NCI-H2081 treated with DMSO at 0.1 percent for 48 hours (cell line): ENCODE measurements around the gene DOCK7.
A peak's percentile ranks its signal among the peaks of the same experiment; 100 is the strongest.
"Not testable (repeated sequence)": the region's sequence is repeated elsewhere in the genome, so short reads cannot be mapped to it uniquely, and the experiment has no call there.

Experiments used
- DNase-seq: peaks from one replicate; lab custom pipeline; 2025; lab: John Stamatoyannopoulos, UW

The DOCK7 gene, protein sequence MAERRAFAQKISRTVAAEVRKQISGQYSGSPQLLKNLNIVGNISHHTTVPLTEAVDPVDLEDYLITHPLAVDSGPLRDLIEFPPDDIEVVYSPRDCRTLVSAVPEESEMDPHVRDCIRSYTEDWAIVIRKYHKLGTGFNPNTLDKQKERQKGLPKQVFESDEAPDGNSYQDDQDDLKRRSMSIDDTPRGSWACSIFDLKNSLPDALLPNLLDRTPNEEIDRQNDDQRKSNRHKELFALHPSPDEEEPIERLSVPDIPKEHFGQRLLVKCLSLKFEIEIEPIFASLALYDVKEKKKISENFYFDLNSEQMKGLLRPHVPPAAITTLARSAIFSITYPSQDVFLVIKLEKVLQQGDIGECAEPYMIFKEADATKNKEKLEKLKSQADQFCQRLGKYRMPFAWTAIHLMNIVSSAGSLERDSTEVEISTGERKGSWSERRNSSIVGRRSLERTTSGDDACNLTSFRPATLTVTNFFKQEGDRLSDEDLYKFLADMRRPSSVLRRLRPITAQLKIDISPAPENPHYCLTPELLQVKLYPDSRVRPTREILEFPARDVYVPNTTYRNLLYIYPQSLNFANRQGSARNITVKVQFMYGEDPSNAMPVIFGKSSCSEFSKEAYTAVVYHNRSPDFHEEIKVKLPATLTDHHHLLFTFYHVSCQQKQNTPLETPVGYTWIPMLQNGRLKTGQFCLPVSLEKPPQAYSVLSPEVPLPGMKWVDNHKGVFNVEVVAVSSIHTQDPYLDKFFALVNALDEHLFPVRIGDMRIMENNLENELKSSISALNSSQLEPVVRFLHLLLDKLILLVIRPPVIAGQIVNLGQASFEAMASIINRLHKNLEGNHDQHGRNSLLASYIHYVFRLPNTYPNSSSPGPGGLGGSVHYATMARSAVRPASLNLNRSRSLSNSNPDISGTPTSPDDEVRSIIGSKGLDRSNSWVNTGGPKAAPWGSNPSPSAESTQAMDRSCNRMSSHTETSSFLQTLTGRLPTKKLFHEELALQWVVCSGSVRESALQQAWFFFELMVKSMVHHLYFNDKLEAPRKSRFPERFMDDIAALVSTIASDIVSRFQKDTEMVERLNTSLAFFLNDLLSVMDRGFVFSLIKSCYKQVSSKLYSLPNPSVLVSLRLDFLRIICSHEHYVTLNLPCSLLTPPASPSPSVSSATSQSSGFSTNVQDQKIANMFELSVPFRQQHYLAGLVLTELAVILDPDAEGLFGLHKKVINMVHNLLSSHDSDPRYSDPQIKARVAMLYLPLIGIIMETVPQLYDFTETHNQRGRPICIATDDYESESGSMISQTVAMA (N-terminal part only)

DNA sequence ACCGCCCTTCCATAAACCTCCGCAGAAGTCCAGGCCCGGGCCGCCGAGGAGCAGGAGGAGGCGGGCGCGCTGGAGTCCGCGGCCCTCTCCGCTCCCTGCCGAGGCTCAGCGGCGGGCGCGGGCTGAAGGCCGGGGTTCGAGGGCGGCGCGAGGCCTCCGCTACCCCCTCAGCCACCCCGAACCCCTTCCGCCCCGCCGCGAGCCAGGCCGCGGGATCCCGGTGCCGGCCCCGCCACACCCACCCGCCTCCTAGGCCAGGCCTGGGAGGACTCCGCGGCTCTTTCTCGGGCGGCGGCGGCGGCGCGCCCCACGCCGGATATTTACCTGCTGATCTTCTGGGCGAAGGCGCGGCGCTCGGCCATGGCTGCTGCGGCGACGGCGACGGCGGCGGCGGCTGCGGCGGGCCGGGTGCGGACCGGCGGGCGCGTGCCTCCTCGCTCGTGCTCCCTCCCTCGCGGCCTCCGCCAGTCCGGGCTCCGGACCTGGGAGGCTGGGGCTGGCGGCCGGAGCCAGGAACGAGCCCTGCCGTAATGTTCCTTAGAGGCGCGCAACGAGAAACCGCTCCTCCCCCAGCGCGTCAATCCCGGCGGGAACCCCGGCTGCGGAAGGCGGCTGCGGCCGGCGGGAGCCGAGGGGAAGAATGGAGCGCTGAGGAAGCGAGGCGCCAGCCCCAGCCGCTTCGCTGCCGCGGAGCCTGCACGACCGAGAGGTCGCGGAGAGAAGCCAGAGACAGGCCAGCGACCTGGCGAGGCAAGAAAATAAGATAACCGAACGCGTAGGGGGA lies at the start of gene DOCK7:
Gene DOCK7 (minus strand): TSS at position 484 of the 784 bp plus-strand sequence. CDS start 122 bp downstream, at position 362.
- peak; percentile 7 for DNase-seq

DNA sequence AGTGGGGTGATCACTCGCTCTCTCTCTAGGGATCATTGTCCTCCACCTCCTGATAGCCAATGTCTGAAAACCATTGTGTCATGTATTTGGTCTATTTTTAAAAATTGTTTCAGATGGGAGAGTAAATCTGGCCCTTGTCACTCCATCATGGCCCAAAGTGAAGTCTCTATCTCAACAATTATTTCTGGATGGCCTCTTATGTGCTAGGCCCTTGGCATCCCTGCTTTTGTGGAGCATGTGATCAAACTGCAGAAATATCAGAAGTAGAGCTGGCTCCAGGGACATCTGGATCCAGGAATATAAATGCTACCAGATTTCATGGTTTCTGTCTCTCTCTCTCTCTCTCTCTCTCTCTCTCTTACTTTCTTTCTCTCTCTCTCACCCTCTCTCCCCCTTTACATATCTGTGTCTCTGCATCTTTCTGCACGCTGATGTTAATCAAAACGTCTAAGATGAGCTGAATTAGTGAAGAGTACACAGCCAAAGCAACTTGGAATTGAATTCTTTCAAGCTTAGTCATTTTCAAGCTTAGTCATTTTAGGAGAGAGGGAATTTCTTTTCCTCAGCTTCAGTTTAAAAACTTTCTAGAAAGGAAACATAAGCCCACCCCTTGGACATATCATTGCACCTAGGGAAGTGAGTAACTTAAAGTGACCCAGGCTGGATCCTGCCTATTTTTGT lies 47.4 kb upstream of the DOCK7 start:
- DNase-seq = no peak

DNA sequence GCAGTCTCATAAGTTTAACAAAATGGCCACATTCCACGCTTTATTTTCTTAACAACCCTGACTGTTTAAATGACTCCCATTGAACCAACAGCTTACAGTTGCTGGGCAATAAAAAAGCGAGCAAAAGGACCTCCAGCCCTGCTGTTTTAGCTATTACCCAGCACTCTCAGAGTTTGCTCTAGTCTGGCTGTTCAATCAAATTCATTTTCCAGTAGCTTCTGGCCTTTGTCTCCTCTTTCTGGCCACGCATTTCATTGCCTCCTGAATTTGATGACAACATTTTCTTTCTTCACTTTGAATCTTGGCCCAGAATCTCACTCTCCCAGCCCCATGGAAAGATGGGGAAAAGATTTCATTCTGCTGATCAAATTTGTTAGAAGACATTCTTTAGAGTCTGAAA lies 44.1 kb upstream of the DOCK7 start:
- DNase-seq = no peak

DNA sequence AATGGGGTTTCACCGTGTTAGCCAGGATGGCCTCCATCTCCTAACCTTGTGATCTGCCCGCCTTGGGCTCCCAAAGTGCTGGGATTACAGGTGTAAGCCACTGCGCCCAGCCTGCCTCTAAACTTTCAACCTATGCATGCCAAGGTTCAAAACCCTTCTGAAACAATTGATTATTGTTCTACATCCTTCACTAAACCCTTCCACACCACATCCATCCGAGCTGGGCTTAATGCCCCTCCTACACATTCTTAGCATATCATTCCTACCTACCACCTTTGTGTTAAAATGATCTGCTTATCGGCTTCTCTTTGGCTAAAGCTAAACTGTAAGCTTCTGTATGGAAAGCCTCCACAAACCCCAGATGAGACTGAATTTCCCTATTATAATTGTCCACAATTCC lies 40.8 kb upstream of the DOCK7 start:
- no peak for DNase-seq

DNA sequence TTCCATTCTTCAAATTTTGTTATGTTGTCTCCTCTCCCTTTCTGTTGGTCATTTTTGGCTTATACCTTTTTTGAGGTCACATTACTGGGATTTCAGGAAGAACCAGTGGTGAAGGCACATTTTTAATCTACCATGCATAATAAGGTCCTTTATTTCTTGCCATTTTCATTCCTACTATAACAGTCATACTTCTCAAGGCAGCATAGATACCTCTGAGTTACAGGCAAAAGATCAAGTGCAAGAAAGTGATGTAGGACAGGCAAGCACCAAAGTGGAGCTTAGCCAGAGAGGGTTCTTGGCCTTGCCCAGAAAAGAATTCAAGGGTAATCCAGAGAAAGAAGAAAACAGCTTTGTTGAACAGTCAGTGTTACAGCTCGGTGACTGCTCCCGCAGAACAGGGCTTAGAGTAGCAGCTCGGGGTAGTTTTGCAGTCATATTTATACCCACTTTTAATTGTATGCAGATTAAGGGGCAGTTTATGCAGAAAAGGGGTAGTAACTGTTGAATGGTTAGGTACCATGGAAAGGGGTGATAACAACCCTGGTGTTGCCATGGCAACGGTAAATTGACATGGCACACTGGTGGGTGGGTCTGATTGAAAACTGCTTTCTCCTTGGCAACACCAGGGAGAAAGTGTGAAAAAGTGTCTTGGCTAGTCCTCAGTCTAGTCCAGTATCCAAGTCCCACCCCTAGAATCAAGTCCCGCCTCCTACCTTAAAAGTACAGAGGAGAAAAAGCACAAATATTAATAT lies 39.6 kb upstream of the DOCK7 start:
- no peak for DNase-seq

DNA sequence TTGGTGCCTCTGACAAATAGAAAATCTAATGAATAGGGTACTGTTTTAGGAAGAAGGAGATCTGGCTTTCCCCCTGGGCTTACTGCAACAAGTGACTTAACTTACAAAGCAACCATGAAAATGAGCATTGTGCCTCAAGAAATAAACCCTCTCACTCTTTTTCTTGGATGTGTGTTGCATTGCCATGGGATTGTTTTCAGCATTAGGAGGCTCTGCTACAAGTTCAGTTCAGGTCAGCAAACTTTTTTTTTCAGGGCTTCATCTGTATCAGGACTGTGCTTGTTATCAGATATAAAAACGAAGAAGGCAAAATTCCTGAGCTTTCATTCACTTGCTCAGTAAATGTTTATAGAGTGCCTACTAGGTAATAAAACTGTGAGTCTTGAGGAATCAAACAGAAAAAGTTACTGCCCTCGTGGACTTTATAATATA lies 37.8 kb upstream of the DOCK7 start:
- no peak for DNase-seq

DNA sequence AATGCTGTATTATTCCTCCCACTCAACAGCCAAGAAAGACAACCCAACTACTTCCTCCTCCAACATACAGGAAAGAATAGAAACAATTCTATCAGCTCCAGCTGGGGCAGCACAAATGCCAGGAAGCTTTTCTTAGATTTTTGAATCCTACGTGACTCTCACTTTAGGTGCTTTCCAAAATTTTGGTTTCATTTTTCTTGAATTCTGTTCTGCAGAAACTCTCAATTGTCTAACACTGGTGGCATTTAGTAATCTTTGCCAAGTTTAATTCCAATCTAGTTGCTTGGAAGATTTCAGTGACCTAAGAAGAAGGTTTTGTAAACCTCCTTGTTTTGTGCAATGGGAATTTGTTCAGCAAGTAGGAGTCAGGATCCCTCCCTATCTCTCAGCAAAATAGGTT lies 37.1 kb upstream of the DOCK7 start:
- no peak for DNase-seq

DNA sequence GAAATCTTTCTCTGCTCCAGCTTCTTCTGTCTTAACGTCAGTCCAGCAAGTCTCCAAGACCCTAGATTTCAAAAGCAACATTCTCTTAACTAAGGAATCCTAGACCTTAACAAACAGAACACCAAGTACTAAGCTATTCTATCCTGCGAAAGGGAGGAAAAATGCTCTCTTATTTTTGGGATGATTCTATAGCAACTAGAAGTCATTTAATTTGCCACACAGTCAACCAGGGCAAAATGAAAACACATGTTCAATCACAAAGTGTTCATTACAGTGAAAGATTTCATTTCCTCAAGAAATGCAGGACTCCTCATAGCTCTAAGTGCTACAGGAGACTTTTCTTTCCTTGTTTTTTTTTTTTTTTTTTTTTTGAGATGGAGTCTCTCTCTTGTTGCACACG lies 36.2 kb upstream of the DOCK7 start:
- no peak for DNase-seq

DNA sequence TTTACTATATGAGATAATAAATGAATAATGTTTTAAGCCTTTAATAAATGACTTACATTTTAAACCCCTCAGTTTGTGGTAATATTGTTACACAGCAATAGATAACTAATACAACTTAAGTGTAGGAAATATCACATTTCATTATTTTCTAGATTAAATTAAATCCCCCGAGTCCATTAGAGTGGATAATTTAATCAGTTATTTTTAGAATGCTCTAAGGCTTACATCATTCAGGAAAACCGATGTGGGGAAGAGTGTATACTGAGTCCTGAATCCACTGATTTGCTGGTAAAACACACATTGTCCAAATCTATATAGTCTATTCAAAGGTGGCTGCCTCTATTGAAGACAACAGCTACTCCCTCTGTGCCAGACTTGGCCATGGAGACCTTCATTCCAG lies 35.7 kb upstream of the DOCK7 start:
- no peak for DNase-seq

DNA sequence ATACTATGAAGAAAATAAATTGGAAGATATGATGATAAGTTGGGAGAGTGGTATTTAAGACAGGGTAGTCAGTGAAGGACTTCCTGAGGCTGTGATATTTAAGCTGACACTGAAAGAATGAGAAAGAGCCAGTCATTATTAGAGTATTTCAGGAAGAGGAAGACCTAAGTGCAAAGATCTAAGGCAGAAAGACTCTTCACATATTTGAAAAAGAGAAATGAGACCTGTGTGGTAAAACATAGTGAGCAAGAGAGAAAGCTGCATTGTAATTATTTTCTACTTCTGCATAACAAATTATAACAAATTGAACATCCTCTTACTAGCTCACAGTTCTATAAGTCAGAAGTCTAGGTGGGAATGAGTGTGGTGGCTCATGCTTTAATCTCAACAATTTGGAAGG lies 34.6 kb upstream of the DOCK7 start:
- no peak for DNase-seq

DNA sequence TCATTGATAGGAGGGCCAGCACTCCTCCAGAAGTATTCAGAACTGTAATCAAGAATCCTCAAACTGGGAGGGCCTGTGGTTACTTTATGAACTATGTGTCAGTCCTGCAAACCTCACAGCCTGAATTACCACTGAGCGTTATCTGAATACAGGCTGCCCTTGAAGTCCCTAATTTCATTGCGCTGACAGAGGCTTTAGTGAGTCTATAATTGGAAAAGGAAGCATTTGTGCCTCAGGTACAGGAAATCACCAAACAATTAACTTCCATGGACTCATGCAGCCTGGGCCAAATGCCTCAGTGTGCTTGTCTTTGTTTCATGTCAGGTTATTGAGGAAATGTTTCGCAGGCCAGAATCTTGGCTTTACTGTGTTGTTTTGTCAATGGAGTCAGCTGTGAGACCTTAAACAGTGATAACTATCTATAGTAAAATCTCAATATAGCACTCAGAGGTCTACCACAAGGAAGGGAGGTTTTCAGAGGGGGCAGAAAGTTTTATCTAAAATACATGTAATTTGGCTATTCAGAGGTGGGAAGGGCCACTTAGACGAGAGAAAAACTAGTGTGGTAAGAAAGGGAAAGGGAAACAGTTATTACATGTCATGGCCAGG lies 32.9 kb upstream of the DOCK7 start:
- DNase-seq = no peak

DNA sequence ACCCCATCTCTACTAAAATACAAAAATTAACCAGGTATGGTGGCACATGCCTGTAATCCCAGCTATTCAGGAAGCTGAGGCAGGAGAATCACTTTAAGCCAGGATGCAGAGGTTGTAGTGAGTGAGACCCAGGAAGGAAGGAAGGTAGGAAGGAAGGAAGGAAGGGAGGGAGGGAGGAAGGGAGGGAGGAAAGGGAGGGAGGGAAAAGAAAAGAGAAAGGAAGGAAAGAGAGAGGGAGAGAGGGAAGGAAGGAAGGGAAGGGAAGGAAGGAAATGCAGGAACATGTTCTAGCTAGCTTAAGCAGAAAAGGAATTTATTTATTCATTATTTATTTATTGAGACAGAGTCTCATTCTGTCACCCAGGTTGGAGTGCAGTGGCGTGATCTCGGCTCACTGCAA lies 30.2 kb upstream of the DOCK7 start:
- not testable (repeated sequence) for DNase-seq

DNA sequence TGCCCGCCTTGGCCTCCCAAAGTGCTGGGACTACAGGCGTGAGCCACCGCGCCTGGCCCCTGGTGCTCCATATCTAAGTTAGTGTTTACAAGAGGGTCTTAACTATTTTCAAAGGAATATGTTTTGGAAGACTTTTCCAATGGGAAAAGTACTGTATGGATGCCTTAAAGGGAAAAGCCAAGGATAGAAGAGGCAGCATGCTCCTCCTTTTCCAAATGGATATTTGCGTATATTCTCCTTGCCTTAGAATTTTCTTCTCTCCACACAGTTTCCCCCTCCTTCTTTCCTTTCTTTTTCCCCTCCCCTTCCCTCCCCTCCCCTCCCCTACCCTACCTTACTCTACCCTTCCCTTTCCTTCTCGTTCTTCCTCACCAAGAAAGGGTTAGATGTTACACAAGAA lies 29.3 kb upstream of the DOCK7 start:
- no peak for DNase-seq

DNA sequence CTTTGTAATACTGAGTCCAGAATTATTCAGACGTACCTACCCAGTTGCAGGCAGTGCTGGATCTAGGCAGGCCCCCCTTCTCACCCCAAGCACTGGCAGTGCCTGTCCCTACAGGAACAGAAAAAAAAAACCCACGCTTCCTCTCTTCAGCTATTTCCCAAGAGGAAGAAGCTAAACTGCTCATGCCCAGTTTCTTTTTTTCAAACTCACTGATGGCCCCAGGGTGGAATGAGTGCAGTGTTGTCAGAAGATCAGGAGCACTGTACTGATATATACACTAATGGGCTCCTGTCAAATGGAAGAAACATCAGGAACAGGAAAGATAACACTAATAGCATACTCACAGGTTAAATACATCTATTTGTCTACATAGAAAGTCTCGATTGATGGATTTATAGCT lies 28.2 kb upstream of the DOCK7 start:
- no peak for DNase-seq

DNA sequence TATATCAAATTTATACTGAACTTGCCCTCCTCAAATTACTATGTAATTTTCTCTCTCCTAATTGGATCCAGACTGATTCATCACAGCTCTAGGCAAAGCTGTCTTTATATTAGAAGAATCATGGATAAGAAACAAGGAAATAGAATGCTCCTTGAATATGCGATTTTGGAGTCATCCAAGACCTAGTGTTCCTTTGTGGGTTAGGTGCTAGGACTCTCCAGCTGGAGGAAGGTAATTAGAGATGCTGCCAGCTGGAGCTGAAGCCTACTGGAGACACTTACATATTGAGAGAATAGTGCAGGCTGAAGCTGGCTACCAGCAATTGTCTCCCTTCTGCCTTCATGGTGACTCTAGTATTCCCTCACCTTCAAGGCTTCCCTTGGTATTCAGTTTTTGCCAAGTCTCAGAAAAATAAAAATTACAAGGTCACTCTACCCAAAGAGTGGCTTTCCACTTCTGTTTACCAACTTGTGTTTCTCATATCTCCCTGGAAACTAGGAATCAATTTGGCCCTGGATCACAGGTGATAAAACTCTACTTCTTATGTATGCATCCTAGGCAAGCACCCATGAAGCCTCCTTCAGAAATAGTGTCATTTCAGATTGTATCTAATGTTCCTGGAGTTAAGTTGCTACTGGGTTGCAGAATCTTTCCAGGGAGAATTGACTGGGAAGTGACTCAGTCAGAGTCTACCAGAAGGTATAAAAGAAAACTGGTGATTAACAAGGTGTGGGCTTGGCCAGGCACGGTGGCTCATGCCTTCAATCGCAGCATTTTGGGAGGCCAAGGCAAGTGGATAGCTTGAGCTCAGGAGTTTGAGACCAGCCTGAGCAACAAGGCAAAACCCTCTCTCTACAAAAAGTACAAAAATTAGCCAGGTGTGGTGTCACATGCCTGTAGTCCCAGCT lies 24.4 kb upstream of the DOCK7 start:
- no peak for DNase-seq

DNA sequence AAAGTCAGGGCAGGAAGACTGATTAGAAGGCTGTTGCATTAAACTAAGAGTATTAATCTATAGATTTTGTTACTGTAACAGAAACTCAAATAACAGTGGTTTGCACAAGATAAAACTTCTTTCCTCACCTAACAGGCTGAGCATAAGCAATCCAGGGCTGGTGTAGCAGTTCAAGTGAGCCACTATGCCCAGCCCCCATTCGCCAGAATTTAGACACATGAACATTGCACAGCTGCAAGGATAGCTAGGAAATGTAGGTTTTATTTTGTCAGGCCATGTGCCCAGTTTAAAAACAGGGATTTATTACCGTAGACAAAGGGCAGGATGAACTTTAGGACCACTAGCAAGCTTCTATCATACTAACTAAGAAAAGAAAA lies 19.5 kb upstream of the DOCK7 start:
- no peak for DNase-seq

DNA sequence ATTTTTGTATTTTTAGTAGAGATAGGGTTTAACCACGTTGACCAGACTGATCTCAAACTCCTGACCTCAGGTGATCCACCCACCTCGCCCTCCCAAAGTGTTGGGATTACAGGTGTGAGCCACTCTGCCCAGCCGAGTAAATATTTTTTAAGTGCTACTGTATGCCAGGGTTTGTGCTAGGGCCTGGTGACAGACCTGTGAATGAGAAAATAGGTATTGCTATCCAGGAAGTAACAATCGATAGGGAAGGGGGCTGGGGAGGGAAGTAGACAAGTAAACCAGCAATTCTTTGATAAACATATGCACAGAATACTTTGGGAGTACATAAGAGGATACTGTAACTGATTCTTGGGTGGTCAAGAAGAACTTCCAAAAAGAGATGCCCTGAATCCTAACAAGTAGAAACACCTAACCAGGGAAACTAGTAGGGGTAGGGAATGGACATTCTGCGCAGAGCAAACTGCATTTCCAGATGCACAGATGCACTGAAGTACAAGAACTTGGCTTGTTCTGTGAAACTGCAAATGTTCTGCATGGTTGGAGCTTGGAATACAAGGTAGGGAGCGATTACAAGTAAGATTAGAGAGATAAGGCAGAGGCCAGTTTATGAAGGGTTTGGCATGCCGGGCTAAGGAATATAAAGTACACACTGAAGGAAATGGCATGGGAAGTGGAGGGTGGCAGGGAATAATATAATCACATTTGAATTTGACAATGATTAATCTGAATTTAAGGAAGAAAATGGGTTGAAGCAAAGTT lies 19.0 kb upstream of the DOCK7 start:
- DNase-seq = no peak

DNA sequence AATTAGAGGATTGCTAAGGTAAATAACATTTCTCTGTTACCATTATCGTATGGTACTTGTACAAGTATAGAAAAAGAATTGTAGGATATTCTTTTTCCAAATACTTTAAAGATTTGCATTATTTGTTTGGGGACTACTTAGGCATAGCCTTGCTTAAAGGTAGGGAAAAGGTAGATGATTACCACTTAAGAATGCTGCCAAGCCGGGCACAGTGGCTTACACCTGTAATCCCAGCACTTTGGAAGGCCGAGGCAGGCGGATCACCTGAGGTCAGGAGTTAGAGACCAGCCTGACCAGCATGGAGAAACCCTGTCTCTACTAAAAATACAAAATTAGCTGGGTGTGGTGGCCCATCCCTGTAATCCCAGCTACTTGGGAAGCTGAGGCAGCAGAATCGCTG lies 10.0 kb upstream of the DOCK7 start:
- DNase-seq = not testable (repeated sequence)
